ENCODE measurements around the gene PAPOLG.

- TF ChIP-seq TAF1 (IDR thresholded peaks at IDR 0.05; ENCODE audit: borderline replicate concordance, insufficient read depth, low read length) (no peak), SIN3A (IDR thresholded peaks at IDR 0.05; ENCODE audit: borderline replicate concordance, insufficient read depth, low read length) (no peak), REST (IDR thresholded peaks at IDR 0.05; ENCODE audit: insufficient read depth in 1 of 2, low read depth in 2 of 2, low read length in 2 of 2) (no peak)
These were observed 22.3 kb downstream of the PAPOLG start for GRCh38 chr2:60778352-60778751.
